Caki2 (cell line): Measurements from ENCODE around the gene QPRT. TPM values are rescaled to one million over a fixed set of nuclear protein-coding genes. Genes with fewer than 3 reads are reported as not detected.
"Not testable (repeated sequence)": the region's sequence is repeated elsewhere in the genome, so short reads cannot be mapped to it uniquely, and the experiment has no call there.

Experiments used
- DNase-seq: peaks from one replicate; pipeline ENCODE4 v3.0.0-alpha.2; 2015; ENCODE audit warnings: low read depth
- in situ Hi-C: cut with HindIII; loops from 2 replicates; pipeline ENCODE4 v1.10.0; 2016; ENCODE audit warnings: low sequenced_read_pairs, low pct_unique_long_range_greater_than_20kb, mixed read lengths
- total RNA-seq: library from RNA; depleted of rRNA; stranded (reverse); fragments of >200 nt; shearing (Covaris generic); gene quantifications from 2 replicates; pipeline ENCODE4 v1.2.3, GENCODE V29; 2014; ENCODE audit warnings: low replicate concordance; rRNA removed

The QPRT gene
- 57.5 and 101 TPM in 2 replicates for total RNA-seq

DNA sequence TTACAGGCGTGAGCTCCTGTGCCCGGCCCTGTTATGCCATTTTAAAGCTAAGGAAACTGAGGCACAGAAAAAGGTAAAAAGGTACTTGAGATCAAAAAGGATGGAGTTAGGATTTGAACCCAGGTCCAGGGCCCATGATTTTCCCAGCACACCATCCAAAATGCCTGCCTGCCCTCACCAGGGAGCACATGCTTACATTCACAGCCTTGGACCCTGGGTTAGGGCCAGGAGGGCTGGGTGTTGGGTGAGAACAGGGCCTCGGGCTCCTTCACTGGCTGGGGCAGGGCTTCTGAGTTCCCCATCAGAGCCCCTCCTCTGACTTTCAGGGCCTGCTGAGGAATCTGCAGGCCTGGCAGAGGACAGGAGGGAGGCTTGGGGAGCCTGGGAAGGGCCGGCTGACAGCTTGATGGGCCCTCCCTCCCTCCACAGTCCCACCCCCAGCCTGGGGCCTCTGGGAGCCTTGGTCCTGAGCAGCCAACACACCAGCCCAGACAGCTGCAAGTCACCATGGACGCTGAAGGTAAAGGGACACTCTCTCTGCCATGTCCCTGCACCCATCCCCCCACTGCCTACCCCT is at the start of gene QPRT:
Gene QPRT, plus strand, starts transcription at position 490 of the 577 bp plus-strand sequence. Its CDS starts 18 bp downstream, at position 508.
- in situ Hi-C loops = no loop called here
- DNase-seq = peak; percentile 45

DNA sequence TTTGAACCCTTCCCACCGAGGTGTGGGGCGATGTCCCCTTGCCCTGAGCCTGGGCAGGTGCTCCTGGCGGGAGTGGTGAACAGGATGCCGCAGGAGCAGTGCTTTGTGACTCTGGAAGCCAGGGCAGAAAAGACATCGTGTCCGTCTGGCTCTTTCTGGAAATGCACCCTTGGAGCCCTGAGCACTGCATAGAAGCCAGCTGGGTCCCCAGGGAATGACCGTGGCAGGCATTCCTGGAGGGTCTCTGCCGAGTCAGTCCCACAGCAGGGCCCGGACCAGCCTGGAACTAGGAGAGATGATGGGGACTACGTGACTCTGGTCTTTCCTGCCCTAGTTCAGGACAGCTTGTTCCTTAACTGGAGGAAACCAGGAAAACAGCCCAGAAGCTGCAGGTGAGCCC is 49.7 kb upstream of the QPRT start:
- in situ Hi-C loops, DNase-seq: not testable (repeated sequence)

GRCh38 chr16:29631658-29632057 is 47.3 kb upstream of the QPRT start:
- in situ Hi-C loops, DNase-seq: not testable (repeated sequence)

DNA sequence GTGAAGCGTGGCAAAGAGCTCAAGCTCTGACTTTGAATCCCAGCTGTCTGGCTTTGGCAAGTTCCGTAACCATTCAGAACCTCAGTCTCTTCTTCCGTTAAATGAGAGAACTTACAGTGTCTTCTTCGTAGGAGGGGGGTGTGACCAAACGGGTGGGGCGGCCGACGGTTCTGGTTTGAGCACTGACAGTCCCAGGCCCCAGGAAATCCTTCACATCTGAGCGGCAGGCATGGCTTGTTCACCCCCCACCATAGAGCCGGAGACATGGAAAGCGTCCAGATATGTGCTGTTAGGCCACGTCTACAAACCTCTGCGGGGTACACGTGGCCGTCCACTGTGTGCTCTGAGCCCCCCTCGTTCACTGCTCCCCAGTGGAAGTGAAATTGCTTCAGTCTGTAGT is 43.1 kb upstream of the QPRT start:
- DNase-seq, in situ Hi-C loops: not testable (repeated sequence)

- DNase-seq, in situ Hi-C loops: not testable (repeated sequence)
Observed at GRCh38 chr16:29636368-29636767, 42.6 kb upstream of the QPRT start.

GRCh38 chr16:29638751-29639150 is 40.2 kb upstream of the QPRT start:
- in situ Hi-C loops, DNase-seq: not testable (repeated sequence)

- no peak for DNase-seq
- in situ Hi-C loops = no loop called here
Observed at GRCh38 chr16:29641561-29641960, 37.4 kb upstream of the QPRT start.

DNA sequence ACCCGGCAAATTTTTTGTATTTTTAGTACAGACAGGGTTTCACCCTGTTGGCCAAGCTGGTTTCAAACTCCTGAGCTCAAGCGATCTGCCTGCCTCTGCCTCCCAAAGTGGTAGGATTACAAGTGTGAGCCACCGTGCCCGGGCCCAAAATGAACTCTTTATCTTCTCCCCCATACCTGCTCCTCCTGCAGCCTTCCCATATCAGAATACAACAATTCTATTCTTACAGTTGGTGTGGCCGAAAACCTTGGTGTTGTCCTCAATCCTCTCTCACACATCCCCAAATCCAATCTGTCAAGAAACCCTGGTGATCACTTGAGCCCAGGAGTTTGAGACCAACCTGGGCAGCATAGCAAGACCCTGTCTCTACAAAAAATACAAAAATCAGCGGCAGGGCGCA is 35.4 kb upstream of the QPRT start:
- no peak for DNase-seq
- in situ Hi-C loops = no loop called here

DNA sequence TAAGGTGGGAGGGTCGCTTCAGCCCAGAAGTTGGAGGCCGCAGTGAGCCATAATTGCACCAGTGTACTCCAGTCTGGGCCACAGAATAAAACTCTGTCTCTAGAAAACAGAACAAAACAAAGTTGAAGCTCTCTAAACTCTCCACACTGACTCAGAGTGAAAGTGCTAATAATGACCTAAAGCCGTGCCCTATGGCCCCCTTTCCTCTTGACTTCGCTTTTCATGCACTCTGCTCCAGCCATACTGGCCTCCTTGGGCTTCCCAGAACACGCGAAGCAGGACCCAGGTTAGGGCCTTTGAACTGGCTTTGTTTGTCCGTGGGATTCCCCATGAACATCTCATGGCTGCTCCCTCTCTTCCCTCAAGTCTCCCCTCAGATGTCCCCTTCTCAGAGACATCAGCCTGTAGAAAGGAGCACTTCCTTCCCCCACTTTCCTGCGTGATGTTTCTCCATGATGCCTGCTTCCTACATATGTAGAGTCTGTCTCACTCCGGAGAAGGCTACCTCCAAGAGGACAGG is 34.6 kb upstream of the QPRT start:
- no peak for DNase-seq
- in situ Hi-C loops = no loop called here

DNA sequence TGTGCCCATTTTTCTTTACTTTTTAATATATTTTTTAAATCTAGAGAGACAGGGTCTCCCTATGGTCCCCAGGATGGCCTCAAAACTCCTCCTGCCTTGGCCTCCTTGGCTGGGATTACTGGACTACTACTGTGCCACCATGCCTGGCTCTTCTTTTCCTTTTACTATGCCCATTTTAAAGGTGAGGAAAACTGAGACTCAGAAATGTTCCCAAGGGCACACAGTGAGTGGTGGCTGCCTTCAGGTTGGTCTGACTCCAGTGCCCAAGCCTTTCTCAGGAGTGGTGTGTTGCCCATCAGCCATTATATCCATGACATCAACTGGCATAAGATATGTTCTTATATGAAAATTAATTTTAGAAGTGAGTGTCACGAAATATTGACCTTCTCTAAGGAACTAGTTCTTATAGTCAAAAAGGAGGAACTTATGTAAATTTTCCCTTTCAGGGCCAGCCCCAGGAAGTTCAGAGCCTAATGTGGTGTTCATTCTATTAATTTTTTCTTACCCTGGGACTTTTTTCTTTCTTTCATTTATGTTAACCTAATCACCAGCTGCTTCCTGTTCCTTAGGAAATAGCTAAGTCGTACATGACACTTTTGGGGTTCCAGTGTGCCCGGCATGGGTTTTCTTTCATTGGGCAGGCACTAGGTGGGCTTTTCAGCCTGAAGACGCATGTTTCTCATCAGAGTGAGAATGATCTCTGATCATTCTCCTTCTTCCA is 33.8 kb upstream of the QPRT start:
- in situ Hi-C loops = no loop called here
- DNase-seq = no peak

- peak; percentile 43 for DNase-seq
- in situ Hi-C loops = no loop called here
Observed at GRCh38 chr16:29645694-29646187, 33.2 kb upstream of the QPRT start.

GRCh38 chr16:29646947-29647346 is 32.0 kb upstream of the QPRT start:
- no peak for DNase-seq
- in situ Hi-C loops = no loop called here

- DNase-seq = no peak
- in situ Hi-C loops = no loop called here
Observed at GRCh38 chr16:29649588-29650494, 29.1 kb upstream of the QPRT start.

DNA sequence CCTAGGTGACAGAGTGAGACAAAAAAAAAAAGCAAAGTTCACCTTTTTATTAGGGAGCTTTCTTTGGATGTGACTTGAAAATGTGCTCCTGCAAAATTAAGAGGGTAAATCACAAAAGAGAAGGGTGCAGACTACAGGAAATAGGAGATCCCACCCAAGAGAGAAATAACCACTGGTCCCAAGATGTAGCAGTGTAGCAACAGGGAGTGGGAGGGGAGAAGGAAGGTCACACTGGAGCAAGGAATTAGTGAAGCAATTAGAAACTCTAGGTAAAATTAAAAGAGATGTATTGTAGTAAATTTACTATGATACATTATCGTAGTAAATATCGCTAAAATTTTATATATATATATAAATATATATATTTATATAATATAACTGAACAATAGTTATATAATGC is 28.2 kb upstream of the QPRT start:
- in situ Hi-C loops = no loop called here
- no peak for DNase-seq

DNA sequence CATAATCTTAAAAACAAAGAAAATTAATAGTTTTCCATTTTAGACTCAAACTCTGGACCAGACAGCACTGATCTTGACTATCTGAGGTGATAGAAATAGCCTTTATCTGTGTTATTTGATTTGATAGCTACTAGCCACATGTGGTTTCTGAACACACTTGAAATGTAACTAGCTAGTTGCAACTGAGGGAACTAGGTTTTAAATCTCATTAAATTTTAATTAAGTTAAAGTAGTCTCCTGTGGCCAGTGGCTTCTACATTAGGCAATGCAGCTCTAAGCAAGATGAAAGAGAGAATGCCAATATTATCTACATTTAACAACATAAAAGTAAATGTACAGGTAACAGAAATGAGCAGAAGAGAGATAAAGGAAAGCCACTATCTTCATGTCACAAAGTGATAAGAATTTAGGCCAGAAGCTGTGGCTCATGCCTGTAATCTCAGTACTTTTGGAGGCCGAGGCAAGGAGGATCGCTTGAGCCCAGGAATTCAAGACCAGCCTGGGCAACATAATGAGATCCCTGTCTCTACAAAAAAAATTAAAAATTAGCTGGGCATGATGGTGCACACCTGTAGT is 27.1 kb upstream of the QPRT start:
- no peak for DNase-seq
- in situ Hi-C loops = no loop called here

DNA sequence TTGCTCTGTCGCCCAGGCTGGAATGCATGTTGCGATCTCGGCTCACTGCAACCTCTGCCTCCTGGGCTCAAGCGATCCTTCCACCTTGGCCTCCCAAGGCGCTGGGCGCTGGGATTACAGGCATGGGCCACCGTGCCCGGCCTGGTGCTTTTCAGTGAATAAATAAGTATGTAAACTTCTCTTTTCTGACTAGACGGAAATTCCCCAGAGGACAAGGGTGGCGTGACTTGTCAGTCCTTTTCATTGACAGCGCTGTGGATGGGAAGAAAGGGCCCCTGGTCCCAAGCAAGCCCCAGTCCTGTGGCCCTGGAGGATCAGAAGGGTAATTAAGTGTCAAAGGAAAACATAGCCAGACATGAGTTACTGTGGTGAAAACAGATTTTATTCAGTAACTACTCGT is 25.5 kb upstream of the QPRT start:
- no peak for DNase-seq
- in situ Hi-C loops = no loop called here

DNA sequence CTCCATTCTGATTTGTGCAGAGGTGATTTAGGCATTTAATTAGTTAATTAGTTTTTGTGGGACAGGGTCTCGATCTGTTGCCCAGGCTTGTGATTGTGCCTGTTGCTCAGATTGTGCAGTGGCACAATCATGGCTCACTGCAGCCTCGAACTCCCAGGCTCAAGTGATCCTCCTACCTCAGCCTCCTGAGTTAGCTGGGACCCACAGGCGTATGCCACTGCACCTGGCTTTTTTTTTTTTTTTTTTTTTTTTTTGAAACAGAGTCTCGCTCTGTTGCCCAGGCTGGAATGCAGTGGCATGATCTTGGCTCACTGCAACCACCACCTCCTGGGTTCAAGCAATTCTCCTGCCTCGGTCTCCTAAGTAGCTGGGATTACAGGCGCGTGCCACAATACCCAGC is 25.1 kb upstream of the QPRT start:
- DNase-seq, in situ Hi-C loops: not testable (repeated sequence)
